HG03457 (cell line): ENCODE measurements around the gene ATP6V1E1.
"Not testable (repeated sequence)": the region's sequence is repeated elsewhere in the genome, so short reads cannot be mapped to it uniquely, and the experiment has no call there.

ENCODE experiments used
- ATAC-seq: cut with Tn5 transposase; IDR thresholded peaks from one replicate; pipeline ENCODE4 v1.9.1; 2021; ENCODE audit warnings: moderate number of reproducible peaks; ENCODE audit not compliant: unreplicated experiment

ATP6V1E1 gene

GRCh38 chr22:17583151-17583550 lies 45.4 kb downstream of the ATP6V1E1 start:
- ATAC-seq, result no peak

GRCh38 chr22:17581631-17582030 lies 46.9 kb downstream of the ATP6V1E1 start:
- ATAC-seq, result no peak

- ATAC-seq, result no peak
Observed at GRCh38 chr22:17581056-17581455, 47.5 kb downstream of the ATP6V1E1 start.

- no peak for ATAC-seq
Observed at GRCh38 chr22:17580441-17581031, 48.0 kb downstream of the ATP6V1E1 start.

GRCh38 chr22:17579535-17579981 lies 49.0 kb downstream of the ATP6V1E1 start:
- ATAC-seq, result no peak

- ATAC-seq, result no peak
Observed at GRCh38 chr22:17578136-17578754, 50.3 kb downstream of the ATP6V1E1 start.

GRCh38 chr22:17576470-17576869 lies 52.1 kb downstream of the ATP6V1E1 start:
- no peak for ATAC-seq

- ATAC-seq, result no peak
Observed at GRCh38 chr22:17575681-17576080, 52.9 kb downstream of the ATP6V1E1 start.

GRCh38 chr22:17575151-17575550 lies 53.4 kb downstream of the ATP6V1E1 start:
- no peak for ATAC-seq

- no peak for ATAC-seq
Observed at GRCh38 chr22:17570851-17571631, 57.5 kb downstream of the ATP6V1E1 start.

- no peak for ATAC-seq
Observed at GRCh38 chr22:17569971-17570511, 58.5 kb downstream of the ATP6V1E1 start.

GRCh38 chr22:17566776-17567175 lies 61.8 kb downstream of the ATP6V1E1 start:
- ATAC-seq, result no peak

- ATAC-seq, result not testable (repeated sequence)
Observed at GRCh38 chr22:17566016-17566687, 62.4 kb downstream of the ATP6V1E1 start.

- no peak for ATAC-seq
Observed at GRCh38 chr22:17563936-17564391, 64.6 kb downstream of the ATP6V1E1 start.

GRCh38 chr22:17562906-17563870 lies 65.4 kb downstream of the ATP6V1E1 start, which contains the start of gene SLC25A18:
Gene SLC25A18, plus strand, starts transcription at chr22:17563498. Its CDS starts 16,447 bp downstream, at chr22:17579945.
- no peak for ATAC-seq

GRCh38 chr22:17559188-17559587 lies 69.4 kb downstream of the ATP6V1E1 start:
- ATAC-seq, result no peak

- no peak for ATAC-seq
Observed at GRCh38 chr22:17554814-17555213, 73.7 kb downstream of the ATP6V1E1 start.

GRCh38 chr22:17552737-17553136 lies 75.8 kb downstream of the ATP6V1E1 start:
- ATAC-seq, result no peak

- no peak for ATAC-seq
Observed at GRCh38 chr22:17549655-17550054, 78.9 kb downstream of the ATP6V1E1 start.

- ATAC-seq, result no peak
Observed at GRCh38 chr22:17549183-17549582, 79.4 kb downstream of the ATP6V1E1 start.
